HepG2 (cell line): ENCODE results near the gene KCNAB1. TPM values are rescaled to one million over a fixed set of nuclear protein-coding genes. Genes with fewer than 3 reads are reported as not detected.

Source experiments
- ATAC-seq: fragments of 200-7000 bp; cut with Tn5 transposase; 3 replicates; pipeline ENCODE4 v1.9.1; 2020; ENCODE audit warnings: mild to moderate bottlenecking, moderate library complexity
- BruUV-seq: library from RNA; stranded (reverse); fragments of 400-500 nt; replicated peaks from 2 replicates; lab custom pipeline; 2021; lab: Mats Ljungman, UMichigan
- CTCF ChIA-PET: fragments of 300-600 bp; formaldehyde crosslinking; extraction: SDS; loops from one replicate; lab custom pipeline; 2021; ENCODE audit warnings: low total read pairs, inconsistent platforms, low intra/inter-chr PET ratio; lab: Yijun Ruan, JAX
- POLR2A ChIA-PET: fragments of 350-600 bp; sonication (Branson Sonifier 250); formaldehyde crosslinking; loops from one replicate; lab custom pipeline; 2020; ENCODE audit warnings: antibody characterized with exemption, inconsistent platforms; lab: Yijun Ruan, JAX
- DNase-seq: peaks from one replicate; pipeline ENCODE4 v3.0.0-alpha.2; 2015; ENCODE audit warnings: low spot score
- FAIRE-seq: peaks from 3 replicates; lab custom pipeline; 2011; peaks lifted over from hg19 to GRCh38; lab: Jason Lieb, UNC
- H2AFZ ChIP-seq: one replicate; pipeline ENCODE4 v1.6.1; 2011; ENCODE audit warnings: low read length, inconsistent platforms
- H3K27ac ChIP-seq: fragments of 300-600 bp; 3 replicates; pipeline ENCODE4 v1.8.0; 2011; ENCODE audit warnings: mixed run types, mild to moderate bottlenecking, mixed read lengths, low read length, inconsistent platforms; ENCODE audit not compliant: insufficient read depth; ENCODE audit errors: extremely low read length
- H3K27me3 ChIP-seq, 2 experiments: fragments of 200-600 bp in 1 of 2; 2 replicates in 1 of 2; 3 replicates in 1 of 2; pipeline versions ENCODE4 v1.6.0 to v1.8.0; 2011; ENCODE audit warnings: low read length in 2 of 2, mild to moderate bottlenecking in 2 of 2, moderate library complexity in 2 of 2, inconsistent platforms in 1 of 2; ENCODE audit not compliant: insufficient read depth in 2 of 2, control insufficient read depth in 1 of 2
- H3K36me3 ChIP-seq, 2 experiments: fragments of 200-600 bp in 1 of 2; replicated peaks in 1 of 2; 2 replicates in 1 of 2; 3 replicates in 1 of 2; pipeline versions ENCODE4 v1.5.1 to v1.8.0; 2011; ENCODE audit warnings: low read length in 2 of 2, inconsistent platforms in 1 of 2; ENCODE audit not compliant: insufficient read depth in 2 of 2, control insufficient read depth in 1 of 2
- H3K4me1 ChIP-seq: 2 replicates; pipeline ENCODE4 v1.5.1; 2012; ENCODE audit warnings: low read length, inconsistent platforms; ENCODE audit not compliant: insufficient read depth
- H3K4me2 ChIP-seq: 2 replicates; pipeline ENCODE4 v1.6.0; 2011; ENCODE audit warnings: low read depth, low read length, inconsistent platforms
- H3K4me3 ChIP-seq, 3 experiments: fragments of 200-600 bp in 1 of 3; sonication (generic), shearing (Covaris generic) in 1 of 3; replicated peaks in 1 of 3; 2 replicates each; pipeline ENCODE4 v1.5.1; 2011 to 2016; ENCODE audit warnings: low read length in 3 of 3, inconsistent platforms in 2 of 3, low read depth in 2 of 3, mild to moderate bottlenecking in 2 of 3, control low read depth in 1 of 3, mixed read lengths in 1 of 3; ENCODE audit not compliant: insufficient read depth in 1 of 3
- H3K79me2 ChIP-seq: one replicate; pipeline ENCODE4 v1.6.1; 2011; ENCODE audit warnings: low read length, inconsistent platforms; ENCODE audit not compliant: insufficient read depth
- H3K9ac ChIP-seq: 2 replicates; pipeline ENCODE4 v1.6.0; 2011; ENCODE audit warnings: mild to moderate bottlenecking, low read depth, low read length, inconsistent platforms; ENCODE audit not compliant: insufficient read depth
- H3K9me3 ChIP-seq: 2 replicates; pipeline ENCODE4 v1.5.1; 2012; ENCODE audit warnings: mild to moderate bottlenecking, low read length
- H4K20me1 ChIP-seq: 2 replicates; pipeline ENCODE4 v1.6.0; 2011; ENCODE audit warnings: inconsistent platforms, mild to moderate bottlenecking, low read length, moderate library complexity; ENCODE audit not compliant: insufficient read depth
- CREM ChIP-seq, 2 experiments: sonication (generic) in 1 of 2; formaldehyde crosslinking in 1 of 2; IDR thresholded peaks; 2 replicates each; pipeline versions ENCODE4 v1.4.0 to v1.6.1; 2016 to 2020; ENCODE audit warnings: antibody characterized with exemption in 1 of 2, mild to moderate bottlenecking in 1 of 2, missing genetic modification reagents in 1 of 2
- FOXC1 ChIP-seq: sonication (generic); formaldehyde crosslinking; IDR thresholded peaks from 2 replicates; pipeline ENCODE4 v1.8.0; 2022; ENCODE audit warnings: mild to moderate bottlenecking, missing genetic modification reagents, borderline replicate concordance
- HNF4G ChIP-seq, 2 experiments: sonication (generic) in 1 of 2; formaldehyde crosslinking in 1 of 2; IDR thresholded peaks; 2 replicates each; pipeline versions ENCODE4 v1.4.0 to v1.6.1; 2011 to 2020; ENCODE audit warnings: borderline replicate concordance in 2 of 2, low read depth in 2 of 2, mild to moderate bottlenecking in 2 of 2, low read length in 1 of 2, missing genetic modification reagents in 1 of 2, moderate library complexity in 1 of 2
- NFRKB ChIP-seq: fragments of 450-650 bp; IDR thresholded peaks from 2 replicates; pipeline ENCODE4 v1.6.1; 2017
- PAX8 ChIP-seq: sonication (generic); formaldehyde crosslinking; IDR thresholded peaks from 2 replicates; pipeline ENCODE4 v1.8.0; 2022; ENCODE audit warnings: mild to moderate bottlenecking, missing genetic modification reagents, borderline replicate concordance
- PTBP1 ChIP-seq: fragments of 200-400 bp; formaldehyde crosslinking; IDR thresholded peaks from 2 replicates; pipeline ENCODE4 v1.6.1; 2018; ENCODE audit warnings: low read length, low read depth; ENCODE audit not compliant: poor library complexity, severe bottlenecking
- SP1 ChIP-seq, 2 experiments: fragments of 450-650 bp in 1 of 2; sonication (generic) in 1 of 2; formaldehyde crosslinking in 1 of 2; IDR thresholded peaks; 2 replicates each; pipeline versions ENCODE4 v1.4.0 to v1.6.1; 2016 to 2020; ENCODE audit warnings: missing genetic modification reagents in 1 of 2
- THRA ChIP-seq: sonication (generic); formaldehyde crosslinking; IDR thresholded peaks from 2 replicates; pipeline ENCODE4 v1.4.0; 2020; ENCODE audit warnings: missing genetic modification reagents, borderline replicate concordance
- ZNF329 ChIP-seq: sonication (generic); formaldehyde crosslinking; IDR thresholded peaks from 2 replicates; pipeline ENCODE4 v1.9.0; 2021; ENCODE audit warnings: low read depth, mild to moderate bottlenecking, missing genetic modification reagents
- ZNF747 ChIP-seq: sonication (generic); formaldehyde crosslinking; IDR thresholded peaks from 2 replicates; pipeline ENCODE4 v1.8.1; 2023; ENCODE audit warnings: missing genetic modification reagents, mild to moderate bottlenecking, borderline replicate concordance
- WGBS: methylation state at CpG from one replicate; pipeline ENCODE4 v1.1.6; 2017; ENCODE audit warnings: low lambda C conversion rate; 5-methylcytosine and 5-hydroxymethylcytosine counted together
- in situ Hi-C: cut with HindIII; loops from 2 replicates; pipeline ENCODE4 v1.10.0; 2017; ENCODE audit warnings: low pct_unique_long_range_greater_than_20kb; ENCODE audit not compliant: extremely low pct_ligation_motif_present
- intact Hi-C: fragments of 100-400 bp; cut with micrococcal nuclease; formaldehyde crosslinking; loops from one replicate; pipeline ENCODE4 v1.10.0; 2022; ENCODE audit not compliant: unreplicated experiment
- polyA plus RNA-seq, 8 experiments: library from polyadenylated mRNA; depleted of rRNA in 3 of 8; stranded (reverse) in 7 of 8; unstranded in 1 of 8; fragments of >200 nt; fragmentation: Illumina TruSeq in 4 of 8; extraction: Trizol in 4 of 8; gene quantifications; 2 replicates each; pipeline versions ENCODE4 v1.2.1 to v1.2.3, GENCODE V29; 2011 to 2016; ENCODE audit warnings: low read depth in 4 of 8, missing spikeins in 1 of 8, mixed read lengths in 1 of 8; ENCODE audit not compliant: insufficient read depth in 1 of 8
- total RNA-seq, 5 experiments: library from RNA; depleted of rRNA; stranded (reverse); fragments of >200 nt; fragmentation: Illumina TruSeq; extraction: Trizol; gene quantifications; 2 replicates each; pipeline ENCODE4 v1.2.3, GENCODE V29; 2016; ENCODE audit warnings: low read depth in 1 of 5
- TF ChIP-seq, protein P1 (sequence below): sonication (generic); formaldehyde crosslinking; IDR thresholded peaks from 2 replicates; pipeline ENCODE4 v1.4.0; 2020; ENCODE audit warnings: missing genetic modification reagents; ENCODE audit errors: not compliant biosample characterization
- TF ChIP-seq, protein P2 (sequence below): sonication (generic); formaldehyde crosslinking; IDR thresholded peaks from 2 replicates; pipeline ENCODE4 v1.4.0; 2020; ENCODE audit warnings: missing genetic modification reagents, borderline replicate concordance

The KCNAB1 gene
- total and polyA plus RNA-seq, 2 of the 13 experiments (the other 11 are each of a cell fraction or from before 2014, with no cell fraction given): not detected

DNA sequence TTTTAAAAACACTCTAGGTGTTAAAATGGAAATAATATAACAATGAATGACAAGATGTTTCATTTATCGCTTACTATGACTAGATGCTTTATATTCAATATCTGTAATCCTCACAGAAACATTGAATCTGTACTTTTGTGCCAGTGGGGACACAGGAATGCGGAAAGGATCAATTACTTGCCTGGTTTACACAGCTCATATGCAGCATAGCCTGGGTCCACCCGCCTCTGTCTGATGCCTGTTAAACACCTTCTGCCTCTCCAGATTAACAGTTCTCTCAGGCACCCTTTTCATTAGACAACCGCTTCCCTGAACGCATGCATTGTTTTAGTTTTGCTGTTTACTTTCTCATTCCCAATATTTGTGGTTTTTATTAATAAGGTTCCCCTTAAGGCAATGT is 12.9 kb upstream of the KCNAB1 start:
- TF ChIP-seq SP1 (IDR thresholded peaks at IDR 0.05): no peak
- TF ChIP-seq SP1 (CRISPR knock-in tag; IDR thresholded peaks at IDR 0.05): no peak
- TF ChIP-seq, protein P1, sequence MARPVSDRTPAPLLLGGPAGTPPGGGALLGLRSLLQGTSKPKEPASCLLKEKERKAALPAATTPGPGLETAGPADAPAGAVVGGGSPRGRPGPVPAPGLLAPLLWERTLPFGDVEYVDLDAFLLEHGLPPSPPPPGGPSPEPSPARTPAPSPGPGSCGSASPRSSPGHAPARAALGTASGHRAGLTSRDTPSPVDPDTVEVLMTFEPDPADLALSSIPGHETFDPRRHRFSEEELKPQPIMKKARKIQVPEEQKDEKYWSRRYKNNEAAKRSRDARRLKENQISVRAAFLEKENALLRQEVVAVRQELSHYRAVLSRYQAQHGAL (CRISPR knock-in tag): no peak
- no peak for TF ChIP-seq FOXC1 (CRISPR knock-in tag)
- no TSS peak for BruUV-seq
- Histone ChIP-seq H3K27me3 (0 out of 5 replicates have a peak, but pooled peaks cover 0 to 1% of the 10 kb centered on the region in 2 experiments), H4K20me1 (no peaks in the 10 kb centered on the region), H3K36me3 (no peaks in the 10 kb centered on the region), H2AFZ (no peak overlapping the region), H3K4me1 (no peaks in the 10 kb centered on the region), H3K27ac (no peak overlapping the region), H3K4me3 (no peak overlapping the region), H3K9ac (no peak overlapping the region), H3K9me3 (no peaks in the 10 kb centered on the region), H3K4me2 (no peak overlapping the region), H3K79me2 (no peaks in the 10 kb centered on the region)
- intact Hi-C loops: no loop called here
- DNase-seq: no peak
- 8% methylated on average over 5 of the region's 5 CpGs for WGBS
- POLR2A ChIA-PET: no interaction called here
- ATAC-seq: no peak
- FAIRE-seq: no peak
- CTCF ChIA-PET: no interaction called here
- in situ Hi-C loops: no loop called here

- Histone ChIP-seq H2AFZ (no peak overlapping the region), H4K20me1 (no peaks in the 10 kb centered on the region), H3K27ac (no peak overlapping the region), H3K4me1 (no peaks in the 10 kb centered on the region), H3K4me3 (no peak overlapping the region), H3K27me3 (peaks cover 1 to 3% of the 10 kb centered on the region in 2 experiments; a peak in 1 of 5 replicates), H3K9ac (no peak overlapping the region), H3K4me2 (no peak overlapping the region), H3K36me3 (no peaks in the 10 kb centered on the region), H3K9me3 (no peaks in the 10 kb centered on the region), H3K79me2 (no peaks in the 10 kb centered on the region)
- POLR2A ChIA-PET: no interaction called here
- no peak for FAIRE-seq
- no TSS peak for BruUV-seq
- ATAC-seq: no peak
- in situ Hi-C loops: no loop called here
- CTCF ChIA-PET: no interaction called here
- intact Hi-C loops: no loop called here
- DNase-seq: no peak
- 16% methylated on average over 3 of the region's 3 CpGs for WGBS
- TF ChIP-seq, protein P2, sequence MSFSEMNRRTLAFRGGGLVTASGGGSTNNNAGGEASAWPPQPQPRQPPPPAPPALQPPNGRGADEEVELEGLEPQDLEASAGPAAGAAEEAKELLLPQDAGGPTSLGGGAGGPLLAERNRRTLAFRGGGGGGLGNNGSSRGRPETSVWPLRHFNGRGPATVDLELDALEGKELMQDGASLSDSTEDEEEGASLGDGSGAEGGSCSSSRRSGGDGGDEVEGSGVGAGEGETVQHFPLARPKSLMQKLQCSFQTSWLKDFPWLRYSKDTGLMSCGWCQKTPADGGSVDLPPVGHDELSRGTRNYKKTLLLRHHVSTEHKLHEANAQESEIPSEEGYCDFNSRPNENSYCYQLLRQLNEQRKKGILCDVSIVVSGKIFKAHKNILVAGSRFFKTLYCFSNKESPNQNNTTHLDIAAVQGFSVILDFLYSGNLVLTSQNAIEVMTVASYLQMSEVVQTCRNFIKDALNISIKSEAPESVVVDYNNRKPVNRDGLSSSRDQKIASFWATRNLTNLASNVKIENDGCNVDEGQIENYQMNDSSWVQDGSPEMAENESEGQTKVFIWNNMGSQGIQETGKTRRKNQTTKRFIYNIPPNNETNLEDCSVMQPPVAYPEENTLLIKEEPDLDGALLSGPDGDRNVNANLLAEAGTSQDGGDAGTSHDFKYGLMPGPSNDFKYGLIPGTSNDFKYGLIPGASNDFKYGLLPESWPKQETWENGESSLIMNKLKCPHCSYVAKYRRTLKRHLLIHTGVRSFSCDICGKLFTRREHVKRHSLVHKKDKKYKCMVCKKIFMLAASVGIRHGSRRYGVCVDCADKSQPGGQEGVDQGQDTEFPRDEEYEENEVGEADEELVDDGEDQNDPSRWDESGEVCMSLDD (CRISPR knock-in tag): no peak
- no peak for TF ChIP-seq ZNF747 (CRISPR knock-in tag)
- TF ChIP-seq HNF4G (IDR thresholded peaks at IDR 0.05; ENCODE audit: borderline replicate concordance, low read depth, low read length): no peak
- TF ChIP-seq HNF4G (CRISPR knock-in tag; IDR thresholded peaks at IDR 0.05; ENCODE audit: borderline replicate concordance, low read depth): no peak
- TF ChIP-seq PTBP1: no peak
- no peak for TF ChIP-seq CREM (IDR thresholded peaks at IDR 0.05)
- no peak for TF ChIP-seq CREM (CRISPR knock-in tag; IDR thresholded peaks at IDR 0.05)
- TF ChIP-seq ZNF329 (CRISPR knock-in tag): no peak
- no peak for TF ChIP-seq NFRKB
- no peak for TF ChIP-seq PAX8 (CRISPR knock-in tag)
- TF ChIP-seq THRA (CRISPR knock-in tag): no peak
Observed at GRCh38 chr3:156108616-156109015, 11.8 kb upstream of the KCNAB1 start.
